Measurements from ENCODE around the gene PSPH. TPM values are rescaled to one million over a fixed set of nuclear protein-coding genes. Genes with fewer than 3 reads are reported as not detected.
"Not testable (repeated sequence)": the region's sequence is repeated elsewhere in the genome, so short reads cannot be mapped to it uniquely, and the experiment has no call there.

The PSPH gene
- total RNA-seq, 1 experiment from 2014 or later: 50.7 TPM

DNA sequence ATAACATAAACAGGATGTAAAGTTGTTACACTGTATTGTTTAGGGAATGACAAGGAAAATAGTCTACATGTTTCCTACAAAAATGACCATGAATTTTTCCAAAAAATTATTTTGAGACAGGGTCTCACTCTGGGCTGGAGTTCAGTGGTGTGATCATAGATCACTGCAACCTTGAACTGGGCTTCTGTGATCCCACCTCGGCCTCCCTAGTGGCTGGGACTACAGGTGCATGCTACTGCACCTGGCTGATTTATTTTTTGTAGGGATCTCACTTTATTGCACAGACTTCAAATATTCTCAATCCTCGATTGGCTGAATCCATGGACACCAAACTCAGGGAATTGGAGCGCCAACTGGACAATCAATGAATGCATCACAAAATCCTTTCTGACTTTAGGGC, 48.4 kb upstream of the PSPH start:
- H4K20me1 ChIP-seq (ENCODE audit: insufficient read depth): no peaks in the 10 kb centered on the region
- POLR2A ChIA-PET: no interaction called here
- no peak overlapping the region for H3K9ac ChIP-seq (ENCODE audit: low read length)
- no peaks in the 10 kb centered on the region for H3K4me1 ChIP-seq (ENCODE audit: control insufficient read depth in 1 of 2, insufficient read depth in 2 of 2, low read length in 2 of 2)
- H3K79me2 ChIP-seq (ENCODE audit: insufficient read depth, low read length): peaks cover 27% of the 10 kb centered on the region
- BruUV-seq (replicated peaks): no TSS peak
- DNase-seq (ENCODE audit: low read depth, low spot score) (no peak), ATAC-seq (peak; percentile 49; the same call in 1 of the 2 replicates)
- H3K36me3 ChIP-seq (ENCODE audit: control insufficient read depth in 1 of 2, insufficient read depth in 2 of 2, low read length in 2 of 2): peaks cover 37 to 46% of the 10 kb centered on the region in 2 experiments
- intact Hi-C loops (cut with micrococcal nuclease): no loop called here
- H3K9me3 ChIP-seq (ENCODE audit: control insufficient read depth in 1 of 2, insufficient read depth in 1 of 2, low read depth in 1 of 2, low read length in 2 of 2): no peaks in the 10 kb centered on the region
- RAD21 ChIA-PET (ENCODE audit: low non-redundant PET in 1 of 2, low total read pairs in 2 of 2, uncharacterized antibody in 2 of 2, unreplicated experiment in 2 of 2): no interaction called here
- no peak for TF ChIP-seq SRF (IDR thresholded peaks at IDR 0.05; ENCODE audit: low read depth)
- TF ChIP-seq, protein P1, sequence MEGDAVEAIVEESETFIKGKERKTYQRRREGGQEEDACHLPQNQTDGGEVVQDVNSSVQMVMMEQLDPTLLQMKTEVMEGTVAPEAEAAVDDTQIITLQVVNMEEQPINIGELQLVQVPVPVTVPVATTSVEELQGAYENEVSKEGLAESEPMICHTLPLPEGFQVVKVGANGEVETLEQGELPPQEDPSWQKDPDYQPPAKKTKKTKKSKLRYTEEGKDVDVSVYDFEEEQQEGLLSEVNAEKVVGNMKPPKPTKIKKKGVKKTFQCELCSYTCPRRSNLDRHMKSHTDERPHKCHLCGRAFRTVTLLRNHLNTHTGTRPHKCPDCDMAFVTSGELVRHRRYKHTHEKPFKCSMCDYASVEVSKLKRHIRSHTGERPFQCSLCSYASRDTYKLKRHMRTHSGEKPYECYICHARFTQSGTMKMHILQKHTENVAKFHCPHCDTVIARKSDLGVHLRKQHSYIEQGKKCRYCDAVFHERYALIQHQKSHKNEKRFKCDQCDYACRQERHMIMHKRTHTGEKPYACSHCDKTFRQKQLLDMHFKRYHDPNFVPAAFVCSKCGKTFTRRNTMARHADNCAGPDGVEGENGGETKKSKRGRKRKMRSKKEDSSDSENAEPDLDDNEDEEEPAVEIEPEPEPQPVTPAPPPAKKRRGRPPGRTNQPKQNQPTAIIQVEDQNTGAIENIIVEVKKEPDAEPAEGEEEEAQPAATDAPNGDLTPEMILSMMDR (IDR thresholded peaks at IDR 0.05 in 2 of 3, conservative IDR thresholded peaks at IDR 0.05 in 1 of 3; ENCODE audit: borderline replicate concordance in 1 of 3, insufficient read depth in 1 of 3, low read depth in 2 of 3, low read length in 2 of 3): peak in 2 of 3 experiments; percentile 6 to 21; a peak in 1 of 6 replicates
- H2AFZ ChIP-seq (ENCODE audit: low read depth, low read length, poor library complexity, severe bottlenecking): no peak overlapping the region
- H3K27me3 ChIP-seq (ENCODE audit: insufficient read depth, low read length): no peaks in the 10 kb centered on the region
- no peak overlapping the region for H3K4me2 ChIP-seq (ENCODE audit: low read length)
- CTCF ChIA-PET: no interaction called here
- no peak overlapping the region for H3K4me3 ChIP-seq (replicated peaks in 1 of 2; ENCODE audit: low read depth in 1 of 2, low read length in 2 of 2)
- H3K9me2 ChIP-seq (ENCODE audit: insufficient read depth): no peaks in the 10 kb centered on the region
- no peak overlapping the region for H3K27ac ChIP-seq (ENCODE audit: low read depth, low read length)

DNA sequence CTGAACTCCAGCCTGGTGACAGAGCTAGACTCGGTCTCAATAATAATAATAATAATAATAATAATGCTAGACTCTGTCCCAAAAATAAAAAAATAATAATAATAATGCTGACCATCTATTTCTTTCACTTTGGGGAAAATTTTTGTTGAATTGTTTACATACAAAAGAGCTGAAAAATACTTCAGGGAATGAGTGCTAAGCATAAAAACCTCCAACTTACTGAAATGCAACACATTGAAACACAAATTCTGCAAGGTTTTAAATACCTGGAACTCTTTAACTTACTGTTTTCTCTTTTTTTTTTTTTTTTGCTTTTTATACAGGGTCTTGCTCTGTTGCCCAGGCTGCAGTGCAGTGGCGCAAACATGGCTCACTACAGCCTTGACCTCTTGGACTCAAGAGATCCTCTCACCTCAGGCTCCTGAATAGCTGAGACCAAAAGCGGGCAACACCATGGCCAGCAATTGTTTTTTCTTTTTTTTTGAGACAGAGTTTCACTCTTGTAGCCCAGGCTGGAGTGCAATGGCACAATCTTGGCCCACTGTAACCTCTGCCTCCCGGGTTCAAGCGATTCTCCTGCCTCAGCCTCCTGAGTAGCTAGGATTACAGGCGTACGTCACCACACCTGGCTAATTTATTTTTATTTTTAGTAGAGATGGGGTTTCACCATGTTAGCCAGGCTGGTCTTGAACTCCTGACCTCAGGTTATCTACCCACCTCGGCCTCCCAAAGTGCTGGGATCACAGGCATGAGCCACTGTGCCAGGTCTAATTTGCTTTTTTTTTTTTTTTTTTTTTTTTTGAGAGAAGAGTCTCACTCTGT, 47.2 kb upstream of the PSPH start:
- DNase-seq (ENCODE audit: low read depth, low spot score); H3K27me3 ChIP-seq (ENCODE audit: insufficient read depth, low read length); H3K9me2 ChIP-seq (ENCODE audit: insufficient read depth); CTCF ChIA-PET; intact Hi-C loops (cut with micrococcal nuclease); H2AFZ ChIP-seq (ENCODE audit: low read depth, low read length, poor library complexity, severe bottlenecking); POLR2A ChIA-PET; H3K4me3 ChIP-seq (replicated peaks in 1 of 2; ENCODE audit: low read depth in 1 of 2, low read length in 2 of 2); RAD21 ChIA-PET (ENCODE audit: low non-redundant PET in 1 of 2, low total read pairs in 2 of 2, uncharacterized antibody in 2 of 2, unreplicated experiment in 2 of 2); BruUV-seq (replicated peaks); H3K4me1 ChIP-seq (ENCODE audit: control insufficient read depth in 1 of 2, insufficient read depth in 2 of 2, low read length in 2 of 2); ATAC-seq; H3K27ac ChIP-seq (ENCODE audit: low read depth, low read length); H3K9ac ChIP-seq (ENCODE audit: low read length); H4K20me1 ChIP-seq (ENCODE audit: insufficient read depth); H3K9me3 ChIP-seq (ENCODE audit: control insufficient read depth in 1 of 2, insufficient read depth in 1 of 2, low read depth in 1 of 2, low read length in 2 of 2); H3K4me2 ChIP-seq (ENCODE audit: low read length): not testable (repeated sequence)
- TF ChIP-seq POLR2AphosphoS5 (IDR thresholded peaks at IDR 0.05; ENCODE audit: low read depth, low read length): 0 out of 2 replicates have a peak, but pooled peaks have one; percentile 14
- Histone ChIP-seq H3K79me2 (ENCODE audit: insufficient read depth, low read length) (peaks cover 14% of the 10 kb centered on the region), H3K36me3 (ENCODE audit: control insufficient read depth in 1 of 2, insufficient read depth in 2 of 2, low read length in 2 of 2) (peaks cover 29 to 37% of the 10 kb centered on the region in 2 experiments)
